Measurements from ENCODE around the gene TDP2. TPM values are rescaled to one million over a fixed set of nuclear protein-coding genes. Genes with fewer than 3 reads are reported as not detected.

Gene TDP2
- total RNA-seq, 1 experiment from 2014 or later: 33.6 TPM

DNA sequence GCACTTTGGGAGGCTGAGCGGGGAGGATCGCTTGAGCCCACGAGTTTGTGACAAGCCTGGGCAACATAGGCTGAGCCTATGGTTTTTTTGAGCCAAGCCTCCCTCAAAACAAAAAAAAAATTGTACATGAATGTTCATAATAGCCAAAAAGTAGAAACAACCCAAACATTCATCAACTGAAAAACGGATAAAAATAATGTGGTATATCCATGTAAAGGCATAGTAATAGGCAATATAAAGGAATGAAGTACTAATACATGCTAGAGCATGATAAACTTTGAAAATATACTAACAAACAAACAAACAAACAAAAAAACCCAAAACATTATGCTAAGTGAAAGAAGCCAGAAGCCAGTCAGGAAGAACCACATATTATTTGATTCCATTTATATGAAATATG lies 56.0 kb downstream of the TDP2 start:
- H3K27me3 ChIP-seq (ENCODE audit: control insufficient read depth, insufficient read depth, low read length): no peaks in the 10 kb centered on the region
- H3K27ac ChIP-seq (ENCODE audit: low read length): no peak overlapping the region
- BruUV-seq (replicated peaks): no TSS peak
- H3K4me1 ChIP-seq (ENCODE audit: control insufficient read depth, insufficient read depth, low read length): 0 out of 2 replicates have a peak, but pooled peaks cover 2% of the 10 kb centered on the region
- DNase-seq (ENCODE audit: low read depth, low spot score) (no peak), ATAC-seq (no peak)
- CTCF ChIA-PET: no interaction called here
- no peak overlapping the region for H3K4me3 ChIP-seq (ENCODE audit: low read depth in 2 of 2, low read length in 2 of 2)
- in situ Hi-C loops (cut with HindIII; ENCODE audit: low pct_unique_long_range_greater_than_20kb, low sequenced_read_pairs): no loop called here
- no peaks in the 10 kb centered on the region for H3K36me3 ChIP-seq (ENCODE audit: control insufficient read depth, insufficient read depth, low read length)
- intact Hi-C loops (cut with micrococcal nuclease; ENCODE audit: unreplicated experiment): no loop called here
- no peaks in the 10 kb centered on the region for H3K9me3 ChIP-seq (ENCODE audit: control insufficient read depth, insufficient read depth, low read depth, low read length)
- POLR2A ChIA-PET: no interaction called here
- TF ChIP-seq SIN3A (IDR thresholded peaks at IDR 0.05; ENCODE audit: borderline replicate concordance, insufficient read depth, low read depth, low read length) (no peak), CTCF (IDR thresholded peaks at IDR 0.05) (no peak), POLR2AphosphoS5 (IDR thresholded peaks at IDR 0.05; ENCODE audit: low read depth, low read length) (no peak), TCF7L2 (IDR thresholded peaks at IDR 0.05; ENCODE audit: low read depth, low read length) (no peak)
- TF ChIP-seq, protein P1, sequence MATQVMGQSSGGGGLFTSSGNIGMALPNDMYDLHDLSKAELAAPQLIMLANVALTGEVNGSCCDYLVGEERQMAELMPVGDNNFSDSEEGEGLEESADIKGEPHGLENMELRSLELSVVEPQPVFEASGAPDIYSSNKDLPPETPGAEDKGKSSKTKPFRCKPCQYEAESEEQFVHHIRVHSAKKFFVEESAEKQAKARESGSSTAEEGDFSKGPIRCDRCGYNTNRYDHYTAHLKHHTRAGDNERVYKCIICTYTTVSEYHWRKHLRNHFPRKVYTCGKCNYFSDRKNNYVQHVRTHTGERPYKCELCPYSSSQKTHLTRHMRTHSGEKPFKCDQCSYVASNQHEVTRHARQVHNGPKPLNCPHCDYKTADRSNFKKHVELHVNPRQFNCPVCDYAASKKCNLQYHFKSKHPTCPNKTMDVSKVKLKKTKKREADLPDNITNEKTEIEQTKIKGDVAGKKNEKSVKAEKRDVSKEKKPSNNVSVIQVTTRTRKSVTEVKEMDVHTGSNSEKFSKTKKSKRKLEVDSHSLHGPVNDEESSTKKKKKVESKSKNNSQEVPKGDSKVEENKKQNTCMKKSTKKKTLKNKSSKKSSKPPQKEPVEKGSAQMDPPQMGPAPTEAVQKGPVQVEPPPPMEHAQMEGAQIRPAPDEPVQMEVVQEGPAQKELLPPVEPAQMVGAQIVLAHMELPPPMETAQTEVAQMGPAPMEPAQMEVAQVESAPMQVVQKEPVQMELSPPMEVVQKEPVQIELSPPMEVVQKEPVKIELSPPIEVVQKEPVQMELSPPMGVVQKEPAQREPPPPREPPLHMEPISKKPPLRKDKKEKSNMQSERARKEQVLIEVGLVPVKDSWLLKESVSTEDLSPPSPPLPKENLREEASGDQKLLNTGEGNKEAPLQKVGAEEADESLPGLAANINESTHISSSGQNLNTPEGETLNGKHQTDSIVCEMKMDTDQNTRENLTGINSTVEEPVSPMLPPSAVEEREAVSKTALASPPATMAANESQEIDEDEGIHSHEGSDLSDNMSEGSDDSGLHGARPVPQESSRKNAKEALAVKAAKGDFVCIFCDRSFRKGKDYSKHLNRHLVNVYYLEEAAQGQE (IDR thresholded peaks at IDR 0.05; ENCODE audit: insufficient read depth in 1 of 2, low read depth in 2 of 2, low read length in 1 of 2): no peak

- DNase-seq (ENCODE audit: low read depth, low spot score) (no peak), ATAC-seq (no peak)
- intact Hi-C loops (cut with micrococcal nuclease; ENCODE audit: unreplicated experiment): no loop called here
- ChIA-PET CTCF (no interaction called here), POLR2A (no interaction called here)
- Histone ChIP-seq H3K4me1 (ENCODE audit: control insufficient read depth, insufficient read depth, low read length) (no peaks in the 10 kb centered on the region), H3K36me3 (ENCODE audit: control insufficient read depth, insufficient read depth, low read length) (no peaks in the 10 kb centered on the region), H3K27me3 (ENCODE audit: control insufficient read depth, insufficient read depth, low read length) (no peaks in the 10 kb centered on the region), H3K27ac (ENCODE audit: low read length) (no peak overlapping the region), H3K4me3 (ENCODE audit: low read depth in 2 of 2, low read length in 2 of 2) (no peak overlapping the region), H3K9me3 (ENCODE audit: control insufficient read depth, insufficient read depth, low read depth, low read length) (no peaks in the 10 kb centered on the region)
- in situ Hi-C loops (cut with HindIII; ENCODE audit: low pct_unique_long_range_greater_than_20kb, low sequenced_read_pairs): no loop called here
- TF ChIP-seq CTCF (IDR thresholded peaks at IDR 0.05) (no peak), SIN3A (IDR thresholded peaks at IDR 0.05; ENCODE audit: borderline replicate concordance, insufficient read depth, low read depth, low read length) (no peak), POLR2AphosphoS5 (IDR thresholded peaks at IDR 0.05; ENCODE audit: low read depth, low read length) (no peak), TCF7L2 (IDR thresholded peaks at IDR 0.05; ENCODE audit: low read depth, low read length) (no peak)
- TF ChIP-seq, protein P1 (IDR thresholded peaks at IDR 0.05; ENCODE audit: insufficient read depth in 1 of 2, low read depth in 2 of 2, low read length in 1 of 2): no peak
- BruUV-seq (replicated peaks): no TSS peak
Observed at GRCh38 chr6:24607310-24608105, 59.2 kb downstream of the TDP2 start.
